CD4-positive, alpha-beta T cell (primary cell): ENCODE measurements around the gene OR4E2. TPM values are rescaled to one million over a fixed set of nuclear protein-coding genes. Genes with fewer than 3 reads are reported as not detected.

ENCODE experiments used
- ATAC-seq: fragments of 200-7000 bp; cut with Tn5 transposase; one replicate; pipeline ENCODE4 v1.10.0; 2022; ENCODE audit warnings: mild to moderate bottlenecking; ENCODE audit not compliant: poor library complexity
- CTCF ChIA-PET: fragments of 350-600 bp; sonication (Branson Sonifier 250); formaldehyde crosslinking; loops from one replicate; lab custom pipeline; 2021; ENCODE audit warnings: antibody characterized with exemption, inconsistent platforms; lab: Charles Lee
- POLR2A ChIA-PET: fragments of 350-600 bp; sonication (Branson Sonifier 250); formaldehyde crosslinking; loops from one replicate; lab custom pipeline; 2021; ENCODE audit warnings: antibody characterized with exemption, inconsistent platforms; lab: Charles Lee
- DNase-seq, 14 experiments: peaks; one replicate each; pipeline ENCODE4 v3.0.0-alpha.2; 2013 to 2020; ENCODE audit warnings: mixed read lengths in 2 of 14
- H3K27ac ChIP-seq, 2 donors: one replicate each; pipeline versions ENCODE4 v1.5.1 to v1.7.0; 2013; ENCODE audit warnings: low read length in 2 of 2, low read depth in 1 of 2, mild to moderate bottlenecking in 1 of 2
- H3K27me3 ChIP-seq, 2 experiments: 1 replicate in 1 of 2; 2 replicates in 1 of 2; pipeline versions ENCODE4 v1.6.1 to v1.7.0; 2013; ENCODE audit warnings: low read length in 2 of 2, control low read depth in 1 of 2, mild to moderate bottlenecking in 1 of 2, moderate library complexity in 1 of 2; ENCODE audit not compliant: insufficient read depth in 2 of 2, control insufficient read depth in 1 of 2
- H3K36me3 ChIP-seq: one replicate; pipeline ENCODE4 v1.6.1; 2013; ENCODE audit warnings: low read length, control low read depth; ENCODE audit not compliant: insufficient read depth
- H3K4me1 ChIP-seq: one replicate; pipeline ENCODE4 v1.6.1; 2013; ENCODE audit warnings: low read length, control low read depth; ENCODE audit not compliant: insufficient read depth
- H3K4me3 ChIP-seq: one replicate; pipeline ENCODE4 v1.5.1; 2013; ENCODE audit warnings: mild to moderate bottlenecking, low read length, moderate library complexity
- H3K9me3 ChIP-seq, 2 experiments: 1 replicate in 1 of 2; 2 replicates in 1 of 2; pipeline versions ENCODE4 v1.6.1 to v1.7.0; 2013; ENCODE audit warnings: low read length in 2 of 2, mild to moderate bottlenecking in 2 of 2, control low read depth in 1 of 2, moderate library complexity in 1 of 2; ENCODE audit not compliant: control insufficient read depth in 1 of 2, insufficient read depth in 1 of 2
- H3K27ac Mint-ChIP-seq: one replicate; pipeline ENCODE4 v1.8.0; 2020; ENCODE audit warnings: mixed read lengths
- H3K27me3 Mint-ChIP-seq: one replicate; pipeline ENCODE4 v1.8.0; 2021; ENCODE audit warnings: mixed read lengths
- H3K36me3 Mint-ChIP-seq: one replicate; pipeline ENCODE4 v1.8.0; 2021; ENCODE audit warnings: low read depth, mixed read lengths
- H3K4me1 Mint-ChIP-seq: one replicate; pipeline ENCODE4 v1.8.0; 2021; ENCODE audit warnings: low read depth, mixed read lengths
- H3K4me3 Mint-ChIP-seq: one replicate; pipeline ENCODE4 v1.8.0; 2020; ENCODE audit warnings: mild to moderate bottlenecking, mixed read lengths
- H3K9me3 Mint-ChIP-seq: one replicate; pipeline ENCODE4 v1.8.0; 2020; ENCODE audit warnings: mixed read lengths
- intact Hi-C, 2 experiments: fragments of 100-400 bp; cut with DNase I in 1 of 2; cut with micrococcal nuclease in 1 of 2; formaldehyde crosslinking; loops; one replicate each; pipeline versions ENCODE4 v1.15.1 to v1.9.0; 2023 to 2025; cut with DNase I, micrococcal nuclease
- total RNA-seq, 174 experiments: library from RNA in 2 of 174; stranded (reverse) in 2 of 174; gene quantifications; one replicate each; pipeline ENCODE4 v1.2.3 and lab custom pipeline; 2021 to 2026
- TF ChIP-seq, protein P1 (sequence below): fragments of 200-600 bp; IDR thresholded peaks from one replicate; pipeline ENCODE4 v1.8.0; 2022; ENCODE audit warnings: antibody characterized with exemption, mild to moderate bottlenecking

OR4E2 gene
- total RNA-seq, 2 experiments from 2014 or later, result not detected

DNA sequence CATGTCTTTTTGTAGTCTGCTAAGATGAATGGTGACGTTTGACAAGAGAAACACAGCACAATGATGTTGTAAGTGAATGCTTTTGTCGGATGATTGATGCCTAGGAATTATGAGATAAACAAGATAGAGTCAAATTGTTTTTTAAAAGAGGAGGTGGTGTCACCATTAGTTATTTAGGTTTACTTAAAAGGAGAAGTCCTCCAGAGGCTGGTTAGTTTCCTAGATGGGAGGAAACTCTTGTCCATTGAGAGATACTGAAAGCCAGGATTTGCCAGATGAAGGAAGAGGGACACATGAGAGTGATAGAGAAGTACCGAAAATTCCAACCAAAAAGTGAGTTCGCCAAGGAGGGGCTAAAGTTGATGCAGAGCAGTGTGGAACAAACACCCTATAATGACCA, 18.8 kb upstream of the OR4E2 start, which contains the start of gene OR10G2:
Gene OR10G2, minus strand, starts transcription at position 101 of the 400 bp plus-strand sequence. Its CDS starts 98 bp downstream, at position 3.
- H3K4me1 ChIP-seq, result no peaks in the 10 kb centered on the region
- DNase-seq (no peak), ATAC-seq (no peak)
- Mint-ChIP-seq H3K27ac (no peak within 1 kb of the TSS), H3K4me3 (no peak within 1 kb of the TSS), H3K9me3 (no peaks in the 10 kb centered on the region), H3K27me3 (peaks cover 22% of the 10 kb centered on the region), H3K36me3 (no peaks in the 10 kb centered on the region), H3K4me1 (no peaks in the 10 kb centered on the region)
- intact Hi-C loops, result no loop called here
- no peaks in the 10 kb centered on the region for H3K36me3 ChIP-seq
- ChIA-PET CTCF (no interaction called here), POLR2A (no interaction called here)
- H3K27ac ChIP-seq, result no peak within 1 kb of the TSS
- TF ChIP-seq, protein P1, sequence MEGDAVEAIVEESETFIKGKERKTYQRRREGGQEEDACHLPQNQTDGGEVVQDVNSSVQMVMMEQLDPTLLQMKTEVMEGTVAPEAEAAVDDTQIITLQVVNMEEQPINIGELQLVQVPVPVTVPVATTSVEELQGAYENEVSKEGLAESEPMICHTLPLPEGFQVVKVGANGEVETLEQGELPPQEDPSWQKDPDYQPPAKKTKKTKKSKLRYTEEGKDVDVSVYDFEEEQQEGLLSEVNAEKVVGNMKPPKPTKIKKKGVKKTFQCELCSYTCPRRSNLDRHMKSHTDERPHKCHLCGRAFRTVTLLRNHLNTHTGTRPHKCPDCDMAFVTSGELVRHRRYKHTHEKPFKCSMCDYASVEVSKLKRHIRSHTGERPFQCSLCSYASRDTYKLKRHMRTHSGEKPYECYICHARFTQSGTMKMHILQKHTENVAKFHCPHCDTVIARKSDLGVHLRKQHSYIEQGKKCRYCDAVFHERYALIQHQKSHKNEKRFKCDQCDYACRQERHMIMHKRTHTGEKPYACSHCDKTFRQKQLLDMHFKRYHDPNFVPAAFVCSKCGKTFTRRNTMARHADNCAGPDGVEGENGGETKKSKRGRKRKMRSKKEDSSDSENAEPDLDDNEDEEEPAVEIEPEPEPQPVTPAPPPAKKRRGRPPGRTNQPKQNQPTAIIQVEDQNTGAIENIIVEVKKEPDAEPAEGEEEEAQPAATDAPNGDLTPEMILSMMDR, result no peak
- H3K9me3 ChIP-seq, result no peaks in the 10 kb centered on the region
- no peak within 1 kb of the TSS for H3K4me3 ChIP-seq
- H3K27me3 ChIP-seq, result peaks cover 2 to 4% of the 10 kb centered on the region in 2 experiments

DNA sequence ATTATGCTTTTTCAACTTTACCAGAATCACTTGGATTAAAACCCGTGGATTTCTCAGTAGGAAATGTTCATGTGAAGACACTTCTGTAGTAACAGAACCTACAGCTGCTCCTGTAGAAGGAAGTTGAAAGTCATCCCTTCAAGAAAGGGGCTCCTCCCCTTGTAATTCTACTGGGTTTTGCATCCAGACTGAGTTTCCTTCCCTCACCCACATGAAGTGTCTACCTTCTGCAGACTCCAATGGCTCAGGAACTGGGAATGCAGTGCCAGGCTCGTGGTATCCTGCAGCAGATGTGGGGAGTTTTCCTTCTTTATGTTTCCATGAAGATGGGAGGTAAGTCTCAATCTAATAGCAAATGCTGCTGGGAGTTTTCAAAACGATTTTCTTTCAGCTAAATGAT, 11.0 kb upstream of the OR4E2 start:
- Mint-ChIP-seq H3K4me1 (peaks cover 5% of the 10 kb centered on the region), H3K4me3 (peak overlapping the region; percentile 46), H3K36me3 (no peaks in the 10 kb centered on the region), H3K27me3 (peaks cover 7% of the 10 kb centered on the region), H3K27ac (no peak overlapping the region), H3K9me3 (no peaks in the 10 kb centered on the region)
- H3K27me3 ChIP-seq, result no peaks in the 10 kb centered on the region
- H3K27ac ChIP-seq, result no peak overlapping the region
- intact Hi-C loops, result loop anchor here in 1 of 2 experiments (5.0 kb wide), 1 partner anchor 915 kb away; no protein-coding TSS in a partner anchor
- DNase-seq, result no peak
- TF ChIP-seq, protein P1, result no peak
- H3K4me3 ChIP-seq, result no peak overlapping the region
- no peak for ATAC-seq
- H3K4me1 ChIP-seq, result no peaks in the 10 kb centered on the region
- H3K36me3 ChIP-seq, result no peaks in the 10 kb centered on the region
- ChIA-PET CTCF (no interaction called here), POLR2A (interaction anchor here (1.1 kb wide), 1 partner anchor 896 kb away, joined by 3 read pairs; no protein-coding TSS in a partner anchor)
- H3K9me3 ChIP-seq, result no peaks in the 10 kb centered on the region

DNA sequence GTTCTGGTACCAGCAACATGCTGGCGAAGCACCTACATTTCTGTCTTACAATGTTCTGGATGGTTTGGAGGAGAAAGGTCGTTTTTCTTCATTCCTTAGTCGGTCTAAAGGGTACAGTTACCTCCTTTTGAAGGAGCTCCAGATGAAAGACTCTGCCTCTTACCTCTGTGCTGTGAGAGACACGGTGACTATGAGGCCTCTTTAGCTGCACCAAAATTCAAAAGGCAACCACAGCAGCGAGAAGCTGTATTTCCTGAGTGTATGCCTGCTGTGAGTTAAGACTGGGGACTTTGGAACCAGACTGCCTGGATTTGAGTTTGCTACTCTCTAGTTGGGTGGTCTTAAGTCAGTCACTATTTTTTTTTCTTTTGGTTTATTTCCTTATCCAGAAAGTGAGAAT, 10.2 kb upstream of the OR4E2 start:
- Mint-ChIP-seq H3K27ac (no peak overlapping the region), H3K9me3 (no peaks in the 10 kb centered on the region), H3K36me3 (no peaks in the 10 kb centered on the region), H3K4me1 (peaks cover 5% of the 10 kb centered on the region), H3K4me3 (no peak overlapping the region), H3K27me3 (peaks cover 7% of the 10 kb centered on the region)
- POLR2A ChIA-PET, result interaction anchor here (1.1 kb wide), 1 partner anchor 895 kb away, joined by 3 read pairs; no protein-coding TSS in a partner anchor
- CTCF ChIA-PET, result no interaction called here
- Histone ChIP-seq H3K27ac (no peak overlapping the region), H3K9me3 (no peaks in the 10 kb centered on the region), H3K4me3 (peak overlapping the region; percentile 17), H3K36me3 (no peaks in the 10 kb centered on the region), H3K4me1 (no peaks in the 10 kb centered on the region), H3K27me3 (no peaks in the 10 kb centered on the region)
- intact Hi-C loops, result loop anchor here in 1 of 2 experiments (5.0 kb wide), 1 partner anchor 914 kb away; no protein-coding TSS in a partner anchor
- TF ChIP-seq, protein P1, result no peak
- DNase-seq (no peak), ATAC-seq (peak; percentile 29)
